ENCODE data around the gene DMRTB1.

Gene DMRTB1

DNA sequence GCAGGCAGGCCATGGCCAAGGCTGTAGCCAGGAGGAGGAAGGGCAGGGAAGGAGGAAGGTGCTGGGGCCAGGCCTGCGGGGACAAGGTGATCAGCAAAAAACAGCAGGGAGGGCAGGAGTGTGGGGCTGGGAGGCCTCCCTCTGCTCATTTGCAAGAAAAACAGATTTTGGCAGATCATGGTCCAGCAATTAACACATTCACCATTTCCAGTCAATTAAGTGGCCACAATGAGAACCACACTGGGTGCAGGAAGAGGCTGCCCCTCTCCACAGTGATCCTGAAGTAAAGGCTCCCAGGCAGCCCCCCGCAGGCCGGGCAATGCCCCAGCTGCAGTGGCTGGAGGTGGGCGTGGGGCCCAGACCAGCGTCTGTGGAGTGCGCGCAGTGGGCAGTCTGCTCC is 54.6 kb downstream of the DMRTB1 start:
- Histone ChIP-seq H3K79me2 (ENCODE audit: insufficient read depth, low read length) (no peaks in the 10 kb centered on the region), H2AFZ (ENCODE audit: low read depth, low read length) (no peak overlapping the region), H3K9ac (ENCODE audit: low read depth, low read length) (no peak overlapping the region), H4K20me1 (ENCODE audit: insufficient read depth, low read length) (0 out of 2 replicates have a peak, but pooled peaks cover 2% of the 10 kb centered on the region), H3K4me1 (ENCODE audit: insufficient read depth, low read length) (no peaks in the 10 kb centered on the region), H3K36me3 (ENCODE audit: insufficient read depth, low read length) (no peaks in the 10 kb centered on the region), H3K4me3 (ENCODE audit: low read depth in 1 of 2, low read length in 2 of 2) (no peak overlapping the region), H3K9me3 (ENCODE audit: insufficient read depth, low read length, severe bottlenecking) (no peaks in the 10 kb centered on the region), H3K27me3 (ENCODE audit: insufficient read depth, low read length, poor library complexity) (peaks cover under 1% of the 10 kb centered on the region), H3K4me2 (ENCODE audit: insufficient read depth, low read length) (no peak overlapping the region), H3K27ac (ENCODE audit: low read length) (no peak overlapping the region)
- DNase-seq (no peak), ATAC-seq (ENCODE audit: insufficient read depth, low read depth) (no peak)
- TF ChIP-seq, protein P1, sequence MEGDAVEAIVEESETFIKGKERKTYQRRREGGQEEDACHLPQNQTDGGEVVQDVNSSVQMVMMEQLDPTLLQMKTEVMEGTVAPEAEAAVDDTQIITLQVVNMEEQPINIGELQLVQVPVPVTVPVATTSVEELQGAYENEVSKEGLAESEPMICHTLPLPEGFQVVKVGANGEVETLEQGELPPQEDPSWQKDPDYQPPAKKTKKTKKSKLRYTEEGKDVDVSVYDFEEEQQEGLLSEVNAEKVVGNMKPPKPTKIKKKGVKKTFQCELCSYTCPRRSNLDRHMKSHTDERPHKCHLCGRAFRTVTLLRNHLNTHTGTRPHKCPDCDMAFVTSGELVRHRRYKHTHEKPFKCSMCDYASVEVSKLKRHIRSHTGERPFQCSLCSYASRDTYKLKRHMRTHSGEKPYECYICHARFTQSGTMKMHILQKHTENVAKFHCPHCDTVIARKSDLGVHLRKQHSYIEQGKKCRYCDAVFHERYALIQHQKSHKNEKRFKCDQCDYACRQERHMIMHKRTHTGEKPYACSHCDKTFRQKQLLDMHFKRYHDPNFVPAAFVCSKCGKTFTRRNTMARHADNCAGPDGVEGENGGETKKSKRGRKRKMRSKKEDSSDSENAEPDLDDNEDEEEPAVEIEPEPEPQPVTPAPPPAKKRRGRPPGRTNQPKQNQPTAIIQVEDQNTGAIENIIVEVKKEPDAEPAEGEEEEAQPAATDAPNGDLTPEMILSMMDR (IDR thresholded peaks at IDR 0.05; ENCODE audit: borderline replicate concordance, extremely low read depth, low read length, poor library complexity, severe bottlenecking), result no peak
- no peak for TF ChIP-seq EZH2 (IDR thresholded peaks at IDR 0.05; ENCODE audit: borderline replicate concordance, low read depth, low read length, severe bottlenecking)

GRCh38 chr1:53514436-53514835 is 55.2 kb downstream of the DMRTB1 start:
- peaks cover 3% of the 10 kb centered on the region for H3K27me3 ChIP-seq (ENCODE audit: insufficient read depth, low read length, poor library complexity)
- no peak overlapping the region for H3K27ac ChIP-seq (ENCODE audit: low read length)
- no peaks in the 10 kb centered on the region for H3K79me2 ChIP-seq (ENCODE audit: insufficient read depth, low read length)
- H3K4me2 ChIP-seq (ENCODE audit: insufficient read depth, low read length), result no peak overlapping the region
- no peak for ATAC-seq (ENCODE audit: insufficient read depth, low read depth)
- H2AFZ ChIP-seq (ENCODE audit: low read depth, low read length), result no peak overlapping the region
- no peaks in the 10 kb centered on the region for H4K20me1 ChIP-seq (ENCODE audit: insufficient read depth, low read length)
- H3K4me3 ChIP-seq (ENCODE audit: low read depth in 1 of 2, low read length in 2 of 2), result no peak overlapping the region
- no peaks in the 10 kb centered on the region for H3K9me3 ChIP-seq (ENCODE audit: insufficient read depth, low read length, severe bottlenecking)
- H3K36me3 ChIP-seq (ENCODE audit: insufficient read depth, low read length), result no peaks in the 10 kb centered on the region
- no peak overlapping the region for H3K9ac ChIP-seq (ENCODE audit: low read depth, low read length)
- TF ChIP-seq, protein P1 (IDR thresholded peaks at IDR 0.05; ENCODE audit: borderline replicate concordance, extremely low read depth, low read length, poor library complexity, severe bottlenecking), result no peak
- TF ChIP-seq EZH2 (IDR thresholded peaks at IDR 0.05; ENCODE audit: borderline replicate concordance, low read depth, low read length, severe bottlenecking), result no peak
- no peaks in the 10 kb centered on the region for H3K4me1 ChIP-seq (ENCODE audit: insufficient read depth, low read length)
- no peak for DNase-seq

GRCh38 chr1:53516181-53516580 is 57.0 kb downstream of the DMRTB1 start:
- Histone ChIP-seq H3K4me3 (ENCODE audit: low read depth in 1 of 2, low read length in 2 of 2) (no peak overlapping the region), H3K9me3 (ENCODE audit: insufficient read depth, low read length, severe bottlenecking) (no peaks in the 10 kb centered on the region), H3K9ac (ENCODE audit: low read depth, low read length) (no peak overlapping the region), H3K79me2 (ENCODE audit: insufficient read depth, low read length) (no peaks in the 10 kb centered on the region), H3K4me2 (ENCODE audit: insufficient read depth, low read length) (no peak overlapping the region), H3K27ac (ENCODE audit: low read length) (no peak overlapping the region), H3K27me3 (ENCODE audit: insufficient read depth, low read length, poor library complexity) (peaks cover 3% of the 10 kb centered on the region), H3K36me3 (ENCODE audit: insufficient read depth, low read length) (no peaks in the 10 kb centered on the region), H4K20me1 (ENCODE audit: insufficient read depth, low read length) (0 out of 2 replicates have a peak, but pooled peaks cover 3% of the 10 kb centered on the region), H2AFZ (ENCODE audit: low read depth, low read length) (no peak overlapping the region), H3K4me1 (ENCODE audit: insufficient read depth, low read length) (no peaks in the 10 kb centered on the region)
- TF ChIP-seq, protein P1 (IDR thresholded peaks at IDR 0.05; ENCODE audit: borderline replicate concordance, extremely low read depth, low read length, poor library complexity, severe bottlenecking), result no peak
- no peak for TF ChIP-seq EZH2 (IDR thresholded peaks at IDR 0.05; ENCODE audit: borderline replicate concordance, low read depth, low read length, severe bottlenecking)
- ATAC-seq (ENCODE audit: insufficient read depth, low read depth) (no peak), DNase-seq (no peak)

Measured in DND-41 (cell line).